Psoas muscle (tissue), 8 donors: ENCODE measurements around the gene COMTD1. TPM values are rescaled to one million over a fixed set of nuclear protein-coding genes. Genes with fewer than 3 reads are reported as not detected.

ENCODE experiments used
- ATAC-seq, 4 donors: fragments of 200-7000 bp; cut with Tn5 transposase; one replicate each; pipeline ENCODE4 v1.9.1; 2020; ENCODE audit warnings: moderate library complexity in 3 of 4, mild to moderate bottlenecking in 2 of 4
- DNase-seq, 2 donors: peaks; one replicate each; pipeline ENCODE4 v3.0.0-alpha.2; 2020
- H3K27ac ChIP-seq: fragments of 200-600 bp; one replicate; pipeline ENCODE4 v1.8.0; 2022
- H3K27me3 ChIP-seq, 3 donors: fragments of 200-600 bp in 1 of 3; one replicate each; pipeline versions ENCODE4 v1.6.1 to v1.8.0; 2013 to 2022; ENCODE audit warnings: low read length in 2 of 3, mild to moderate bottlenecking in 2 of 3, moderate library complexity in 1 of 3; ENCODE audit not compliant: insufficient read depth in 3 of 3
- H3K36me3 ChIP-seq, 2 donors: fragments of 200-600 bp in 1 of 2; one replicate each; pipeline versions ENCODE4 v1.6.1 to v1.8.0; 2013 to 2022; ENCODE audit warnings: low read depth in 1 of 2, mild to moderate bottlenecking in 1 of 2, moderate library complexity in 1 of 2; ENCODE audit not compliant: insufficient read depth in 1 of 2
- H3K4me1 ChIP-seq: fragments of 200-600 bp; one replicate; pipeline ENCODE4 v1.8.0; 2022
- H3K4me3 ChIP-seq: fragments of 200-600 bp; one replicate; pipeline ENCODE4 v1.8.0; 2022; ENCODE audit warnings: mild to moderate bottlenecking
- H3K9me3 ChIP-seq: fragments of 200-600 bp; one replicate; pipeline ENCODE4 v1.8.0; 2022
- WGBS, 3 donors: extraction: QIAGEN DNeasy Blood & Tissue Kit; methylation state at CpG; one replicate each; pipeline versions ENCODE4 v1.1.6 to v1.1.7; 2013; 5-methylcytosine and 5-hydroxymethylcytosine counted together
- intact Hi-C, 2 donors: fragments of 100-400 bp; cut with DNase I; formaldehyde crosslinking; loops; one replicate each; pipeline versions ENCODE4 v1.11.0 to v1.14.2; 2022
- polyA plus RNA-seq, 3 donors: library from polyadenylated mRNA; stranded (reverse); fragments of 200-250 nt; gene quantifications; one replicate each; pipeline ENCODE4 v1.2.3, GENCODE V29; 2013
- total RNA-seq, 4 donors: library from RNA; stranded (reverse); fragmentation: NEBNext Ultra II Directional in 2 of 4; extraction: Animal tissue kit (Norgen Biotek cat#: 25700) in 2 of 4; gene quantifications; one replicate each; pipeline versions ENCODE4 v1.2.1 to v1.2.4, GENCODE V29; 2021 to 2023
- TF ChIP-seq, protein P1 (sequence below): fragments of 200-600 bp; IDR thresholded peaks from one replicate; pipeline ENCODE4 v1.8.0; 2022; ENCODE audit warnings: antibody characterized with exemption
- donor health status: healthy with polysubstance abuse.
- donor health status: DM: no; HTN: no; CAD: no; lungs with moderate emphysema.
- donor health status: Bipolar disorder and iron deficiency.
- donor health status: healthy.
- donor health status: DM: yes; HTN: yes; CAD: no.
- donor health status: DM: no; HTN: no; CAD: no.
- donor health status: DM: no; HTN: no; CAD: no.
- donor health status: DM: yes; HTN: yes; CAD: no.

Gene COMTD1
- total and polyA plus RNA-seq, 7 donors = 5.8 to 54.7 (median 24.0) TPM

- no peaks in the 10 kb centered on the region for H3K27me3 ChIP-seq
- H3K9me3 ChIP-seq = peaks cover 2% of the 10 kb centered on the region
- TF ChIP-seq, protein P1, sequence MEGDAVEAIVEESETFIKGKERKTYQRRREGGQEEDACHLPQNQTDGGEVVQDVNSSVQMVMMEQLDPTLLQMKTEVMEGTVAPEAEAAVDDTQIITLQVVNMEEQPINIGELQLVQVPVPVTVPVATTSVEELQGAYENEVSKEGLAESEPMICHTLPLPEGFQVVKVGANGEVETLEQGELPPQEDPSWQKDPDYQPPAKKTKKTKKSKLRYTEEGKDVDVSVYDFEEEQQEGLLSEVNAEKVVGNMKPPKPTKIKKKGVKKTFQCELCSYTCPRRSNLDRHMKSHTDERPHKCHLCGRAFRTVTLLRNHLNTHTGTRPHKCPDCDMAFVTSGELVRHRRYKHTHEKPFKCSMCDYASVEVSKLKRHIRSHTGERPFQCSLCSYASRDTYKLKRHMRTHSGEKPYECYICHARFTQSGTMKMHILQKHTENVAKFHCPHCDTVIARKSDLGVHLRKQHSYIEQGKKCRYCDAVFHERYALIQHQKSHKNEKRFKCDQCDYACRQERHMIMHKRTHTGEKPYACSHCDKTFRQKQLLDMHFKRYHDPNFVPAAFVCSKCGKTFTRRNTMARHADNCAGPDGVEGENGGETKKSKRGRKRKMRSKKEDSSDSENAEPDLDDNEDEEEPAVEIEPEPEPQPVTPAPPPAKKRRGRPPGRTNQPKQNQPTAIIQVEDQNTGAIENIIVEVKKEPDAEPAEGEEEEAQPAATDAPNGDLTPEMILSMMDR = no peak
- H3K4me1 ChIP-seq = no peaks in the 10 kb centered on the region
- H3K4me3 ChIP-seq = no peak overlapping the region
- 42 to 62% (median 45%) methylated on average over 5 of the region's 5 CpGs for WGBS, 3 donors
- H3K27ac ChIP-seq = no peak overlapping the region
- H3K36me3 ChIP-seq = no peaks in the 10 kb centered on the region
- DNase-seq (no peak), ATAC-seq (peak; percentile 50 to 67 (median 54))
- intact Hi-C loops = no loop called here
These were observed 12.0 kb upstream of the COMTD1 start for GRCh38 chr10:75247797-75248196.

GRCh38 chr10:75246506-75246905, 10.7 kb upstream of the COMTD1 start:
- no peak for DNase-seq
- no peak overlapping the region for H3K4me3 ChIP-seq
- H3K9me3 ChIP-seq = no peaks in the 10 kb centered on the region
- WGBS, 3 donors = 85 to 87% (median 87%) methylated on average over 6 of the region's 6 CpGs
- intact Hi-C loops = no loop called here
- no peaks in the 10 kb centered on the region for H3K36me3 ChIP-seq
- H3K27me3 ChIP-seq = no peaks in the 10 kb centered on the region
- TF ChIP-seq, protein P1 = no peak
- no peak overlapping the region for H3K27ac ChIP-seq
- no peak for ATAC-seq
- no peaks in the 10 kb centered on the region for H3K4me1 ChIP-seq

GRCh38 chr10:75245354-75246250, 9.8 kb upstream of the COMTD1 start:
- TF ChIP-seq, protein P1 = no peak
- Histone ChIP-seq H3K4me3 (no peak overlapping the region), H3K4me1 (no peaks in the 10 kb centered on the region), H3K36me3 (no peaks in the 10 kb centered on the region), H3K27ac (no peak overlapping the region), H3K9me3 (no peaks in the 10 kb centered on the region), H3K27me3 (no peaks in the 10 kb centered on the region)
- ATAC-seq (no peak), DNase-seq (no peak)
- intact Hi-C loops = no loop called here
- WGBS, 3 donors = 86 to 89% (median 86%) methylated on average over 10 of the region's 10 CpGs

DNA sequence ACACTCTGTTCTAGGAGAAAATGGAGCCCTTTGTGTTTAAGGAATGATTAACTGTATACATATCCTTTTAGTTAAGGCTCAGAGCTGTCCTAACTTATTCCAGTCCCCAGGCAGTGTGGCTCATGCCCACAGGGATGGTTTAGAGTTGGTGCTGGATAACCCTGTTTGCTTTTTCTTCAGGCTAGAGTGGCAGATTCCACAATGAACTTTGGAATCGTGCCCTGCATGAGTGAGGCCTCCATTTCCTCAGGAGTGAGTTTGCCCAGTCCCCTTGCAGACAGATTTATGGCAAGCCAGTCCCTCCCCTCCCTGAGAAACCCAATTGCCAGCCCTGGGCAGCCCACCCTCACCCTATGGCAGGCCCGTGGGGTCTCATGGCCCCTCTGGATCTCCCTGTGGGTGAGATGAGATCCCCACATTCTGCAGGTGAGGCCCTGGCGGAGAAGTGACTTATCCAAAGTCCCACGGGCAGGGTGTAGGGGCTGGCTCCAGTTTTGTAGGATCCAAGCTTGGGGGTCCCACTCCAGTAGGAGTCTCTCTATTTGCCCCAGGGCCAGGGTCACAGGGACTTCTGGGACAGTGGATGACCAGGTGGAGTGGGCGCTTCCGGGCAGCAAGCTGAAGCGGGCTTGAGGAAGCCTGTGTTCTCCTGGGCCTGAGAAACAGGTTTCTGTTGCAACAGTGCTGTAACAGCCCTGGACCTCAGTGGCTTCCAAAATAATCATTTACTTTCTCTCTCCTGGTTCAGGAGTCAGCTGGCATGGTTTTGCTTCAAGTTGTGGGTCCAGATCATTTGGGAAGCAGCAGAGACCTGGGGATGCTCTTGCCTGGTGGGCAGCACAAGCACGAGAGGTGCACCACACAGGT, 9.0 kb upstream of the COMTD1 start:
- intact Hi-C loops = no loop called here

More for the DNA sequence above, 9.0 kb upstream of the COMTD1 start:
- H3K4me1 ChIP-seq = no peaks in the 10 kb centered on the region
- TF ChIP-seq, protein P1 = no peak
- H3K9me3 ChIP-seq = no peaks in the 10 kb centered on the region
- DNase-seq (no peak), ATAC-seq (no peak)
- no peak overlapping the region for H3K27ac ChIP-seq
- no peaks in the 10 kb centered on the region for H3K36me3 ChIP-seq
- WGBS, 3 donors = 76 to 79% (median 79%) methylated on average over 8 of the region's 8 CpGs
- no peaks in the 10 kb centered on the region for H3K27me3 ChIP-seq
- no peak overlapping the region for H3K4me3 ChIP-seq
